Endothelial cell of umbilical vein (primary cell): Measurements from ENCODE around the gene EPS15. TPM values are rescaled to one million over a fixed set of nuclear protein-coding genes. Genes with fewer than 3 reads are reported as not detected.

ENCODE experiments used
- BruUV-seq: library from RNA; stranded (reverse); fragments of 400-500 nt; replicated peaks from 2 replicates; lab custom pipeline; 2021; lab: Mats Ljungman, UMichigan
- CTCF ChIA-PET: fragments of 300-600, 350-600 bp; sonication (Branson Sonifier 250); formaldehyde crosslinking; loops from one replicate; lab custom pipeline; 2021; ENCODE audit warnings: antibody characterized with exemption, inconsistent platforms; lab: Charles Lee
- POLR2A ChIA-PET: fragments of 300-600, 350-600 bp; sonication (Branson Sonifier 250); formaldehyde crosslinking; loops from one replicate; lab custom pipeline; 2021; ENCODE audit warnings: antibody characterized with exemption, inconsistent platforms; lab: Charles Lee
- DNase-seq: peaks from one replicate; pipeline ENCODE4 v3.0.0-alpha.2; 2011; ENCODE audit warnings: low read depth, low spot score
- FAIRE-seq: peaks from 2 replicates; lab custom pipeline; 2011; peaks lifted over from hg19 to GRCh38; lab: Jason Lieb, UNC
- H2AFZ ChIP-seq: 2 replicates; pipeline ENCODE4 v1.6.0; 2012; ENCODE audit warnings: low read depth, low read length, control low read depth, inconsistent platforms
- H3K27ac ChIP-seq: 2 replicates; pipeline ENCODE4 v1.5.1; 2011; ENCODE audit warnings: low read depth, mild to moderate bottlenecking, control low read depth, low read length, moderate library complexity; ENCODE audit not compliant: insufficient read depth
- H3K27me3 ChIP-seq, 2 experiments: 2 replicates each; pipeline versions ENCODE4 v1.6.0 to v1.6.1; 2011; ENCODE audit warnings: low read length in 2 of 2, mixed read lengths in 1 of 2; ENCODE audit not compliant: control insufficient read depth in 2 of 2, insufficient read depth in 2 of 2
- H3K36me3 ChIP-seq, 2 experiments: 2 replicates in 1 of 2; 3 replicates in 1 of 2; pipeline ENCODE4 v1.5.1; 2011; ENCODE audit warnings: low read length in 2 of 2, mild to moderate bottlenecking in 1 of 2, moderate library complexity in 1 of 2; ENCODE audit not compliant: control insufficient read depth in 2 of 2, insufficient read depth in 2 of 2; ENCODE audit errors: extremely low read depth in 1 of 2
- H3K4me1 ChIP-seq: 3 replicates; pipeline ENCODE4 v1.5.1; 2011; ENCODE audit warnings: mild to moderate bottlenecking, low read length; ENCODE audit not compliant: control insufficient read depth, insufficient read depth; ENCODE audit errors: extremely low read depth
- H3K4me2 ChIP-seq: 2 replicates; pipeline ENCODE4 v1.6.1; 2011; ENCODE audit warnings: low read length, control low read depth, mixed read lengths; ENCODE audit not compliant: insufficient read depth
- H3K4me3 ChIP-seq, 3 experiments: fragments of 200-600 bp in 1 of 3; sonication (generic), shearing (Covaris generic) in 1 of 3; replicated peaks in 1 of 3; 2 replicates each; pipeline ENCODE4 v1.5.1; 2011 to 2016; ENCODE audit warnings: control low read depth in 3 of 3, low read length in 3 of 3, mild to moderate bottlenecking in 2 of 3, inconsistent platforms in 1 of 3, low read depth in 1 of 3, moderate library complexity in 1 of 3; ENCODE audit not compliant: insufficient read depth in 1 of 3
- H3K79me2 ChIP-seq: 2 replicates; pipeline ENCODE4 v1.6.0; 2012; ENCODE audit warnings: low read length, inconsistent platforms; ENCODE audit not compliant: control insufficient read depth, insufficient read depth
- H3K9ac ChIP-seq: replicated peaks from 2 replicates; pipeline ENCODE3; 2011; ENCODE audit warnings: low read length, control low read depth; ENCODE audit not compliant: insufficient read depth; ENCODE audit errors: extremely low read depth
- H3K9me1 ChIP-seq: replicated peaks from 3 replicates; pipeline ENCODE4 v1.6.0; 2011; ENCODE audit warnings: mild to moderate bottlenecking, low read length; ENCODE audit not compliant: control insufficient read depth, insufficient read depth; ENCODE audit errors: extremely low read depth
- H3K9me3 ChIP-seq: replicated peaks from 2 replicates; pipeline ENCODE4 v1.5.1; 2012; ENCODE audit warnings: low read length, inconsistent platforms; ENCODE audit not compliant: control insufficient read depth, insufficient read depth
- H4K20me1 ChIP-seq: replicated peaks from 2 replicates; pipeline ENCODE3; 2011; ENCODE audit warnings: mild to moderate bottlenecking, low read length; ENCODE audit not compliant: control insufficient read depth, insufficient read depth; ENCODE audit errors: extremely low read depth
- CTCF ChIP-seq, 2 donors: IDR thresholded peaks; 1 replicate in 1 of 2; 2 replicates in 1 of 2; pipeline ENCODE4 v1.5.1; 2011; ENCODE audit warnings: low read length in 2 of 2, mild to moderate bottlenecking in 2 of 2, moderate library complexity in 2 of 2, control low read depth in 1 of 2, inconsistent platforms in 1 of 2, low read depth in 1 of 2; ENCODE audit not compliant: insufficient read depth in 1 of 2; ENCODE audit errors: extremely low read depth in 1 of 2
- EZH2 ChIP-seq: IDR thresholded peaks from 2 replicates; pipeline ENCODE4 v1.6.1; 2012; ENCODE audit warnings: borderline replicate concordance, low read depth, mild to moderate bottlenecking, moderate library complexity, low read length, inconsistent platforms; ENCODE audit not compliant: severe bottlenecking
- FOS ChIP-seq: IDR thresholded peaks from 2 replicates; pipeline ENCODE4 v1.6.1; 2011; ENCODE audit warnings: mild to moderate bottlenecking, low read length, moderate library complexity, borderline replicate concordance; ENCODE audit not compliant: insufficient read depth
- GATA2 ChIP-seq: IDR thresholded peaks from 2 replicates; pipeline ENCODE4 v1.7.0; 2011; ENCODE audit warnings: low read depth, mild to moderate bottlenecking, moderate library complexity, mixed read lengths, low read length; ENCODE audit not compliant: insufficient read length, insufficient read depth
- JUN ChIP-seq: IDR thresholded peaks from 2 replicates; pipeline ENCODE4 v1.6.1; 2011; ENCODE audit warnings: borderline replicate concordance, low read depth; ENCODE audit not compliant: insufficient read length, insufficient read depth
- MAX ChIP-seq: IDR thresholded peaks from 2 replicates; pipeline ENCODE4 v1.6.1; 2011; ENCODE audit not compliant: insufficient read depth, insufficient read length
- MYC ChIP-seq: IDR thresholded peaks from one replicate; pipeline ENCODE4 v1.6.1; 2011; ENCODE audit warnings: mild to moderate bottlenecking, low read depth, low read length
- POLR2A ChIP-seq: IDR thresholded peaks from 2 replicates; pipeline ENCODE4 v1.6.1; 2012; ENCODE audit warnings: low read depth, mild to moderate bottlenecking, control low read depth, low read length
- POLR2AphosphoS5 ChIP-seq: IDR thresholded peaks from 2 replicates; pipeline ENCODE4 v1.6.1; 2012; ENCODE audit warnings: low read depth, mild to moderate bottlenecking, control low read depth, low read length, moderate library complexity; ENCODE audit not compliant: insufficient read depth
- dilution Hi-C: fragments of 300-500 bp; cut with MboI; formaldehyde crosslinking; loops from one replicate; pipeline ENCODE4 v1.15.0; 2019; ENCODE audit warnings: low sequenced_read_pairs; ENCODE audit not compliant: extremely low pct_ligation_motif_present
- intact Hi-C: fragments of 100-400 bp; cut with micrococcal nuclease; formaldehyde crosslinking; loops from one replicate; pipeline ENCODE4 v1.10.0; 2022
- polyA plus RNA-seq, 4 experiments: library from polyadenylated mRNA; depleted of rRNA in 3 of 4; stranded (reverse) in 3 of 4; unstranded in 1 of 4; fragments of >200 nt; gene quantifications; 2 replicates each; pipeline versions ENCODE4 v1.2.1 to v1.2.3, GENCODE V29; 2011 to 2012; ENCODE audit warnings: missing spikeins in 1 of 4
- total RNA-seq: library from RNA; stranded (reverse); gene quantifications from 2 replicates; pipeline ENCODE4 v1.2.3, GENCODE V29; 2021

Gene EPS15
- total and polyA plus RNA-seq, 2 donors (not counting 3 experiments of a cell fraction or from before 2014, with no cell fraction given) = 15.4 to 44.8 TPM

- H3K4me3 ChIP-seq = no peak overlapping the region
- POLR2A ChIA-PET = no interaction called here
- H2AFZ ChIP-seq = no peak overlapping the region
- H3K36me3 ChIP-seq = no peaks in the 10 kb centered on the region
- no peaks in the 10 kb centered on the region for H3K27me3 ChIP-seq
- H3K9me3 ChIP-seq = no peaks in the 10 kb centered on the region
- H3K4me2 ChIP-seq = no peak overlapping the region
- no peaks in the 10 kb centered on the region for H4K20me1 ChIP-seq
- CTCF ChIA-PET = interaction anchor here (0.7 to 2.7 kb wide), 6 partner anchors 8 to 531 kb away, joined by 3 to 11 read pairs (median 3); no protein-coding TSS in a partner anchor
- DNase-seq (peak; percentile 28), FAIRE-seq (peak; percentile 21)
- no peaks in the 10 kb centered on the region for H3K79me2 ChIP-seq
- intact Hi-C loops (no loop called here), dilution Hi-C loops (no loop called here)
- H3K27ac ChIP-seq = no peak overlapping the region
- TF ChIP-seq POLR2A (no peak), CTCF (IDR thresholded peaks at IDR 0.05; ENCODE audit: extremely low read depth in 1 of 2, insufficient read depth in 1 of 2, low read depth in 1 of 2, low read length in 2 of 2) (no peak), FOS (no peak), EZH2 (no peak), POLR2AphosphoS5 (no peak), MYC (no peak), JUN (no peak), MAX (no peak), GATA2 (no peak)
- H3K9me1 ChIP-seq = no peaks in the 10 kb centered on the region
- no peak overlapping the region for H3K9ac ChIP-seq
- H3K4me1 ChIP-seq = peaks cover 20% of the 10 kb centered on the region
- BruUV-seq = no TSS peak
Measured at GRCh38 chr1:51305371-51305823, 213.7 kb downstream of the EPS15 start.
